AG04450 (cell line): ENCODE data around the gene DYNC2I2. TPM values are rescaled to one million over a fixed set of nuclear protein-coding genes. Genes with fewer than 3 reads are reported as not detected.
A peak's percentile ranks its signal among the peaks of the same experiment; 100 is the strongest.

Experiments
- CTCF ChIA-PET: fragments of 300-600, 350-600 bp; formaldehyde crosslinking; extraction: SDS; loops from one replicate; lab custom pipeline; 2022; ENCODE audit warnings: antibody characterized with exemption, inconsistent platforms; lab: Charles Lee
- POLR2A ChIA-PET: fragments of 350-600 bp; formaldehyde crosslinking; extraction: SDS; loops from one replicate; lab custom pipeline; 2021; ENCODE audit warnings: antibody characterized with exemption, inconsistent platforms; lab: Yijun Ruan, JAX
- DNase-seq: peaks from one replicate; pipeline ENCODE4 v3.0.0-alpha.2; 2011; ENCODE audit warnings: low read depth, low spot score
- H3K27ac ChIP-seq: one replicate; pipeline ENCODE4 v1.5.1; 2012; ENCODE audit warnings: low read depth, low read length, control low read depth
- H3K27me3 ChIP-seq: one replicate; pipeline ENCODE4 v1.6.0; 2012; ENCODE audit warnings: low read length; ENCODE audit not compliant: control insufficient read depth, insufficient read depth
- H3K4me3 ChIP-seq: 2 replicates; pipeline ENCODE4 v1.5.1; 2011; ENCODE audit warnings: mild to moderate bottlenecking, low read depth, low read length, control low read depth
- H3K9me3 ChIP-seq: 2 replicates; pipeline ENCODE4 v1.5.1; 2012; ENCODE audit warnings: low read length; ENCODE audit not compliant: control insufficient read depth, insufficient read depth
- CTCF ChIP-seq: IDR thresholded peaks from 2 replicates; pipeline ENCODE4 v1.5.1; 2011; ENCODE audit warnings: low read depth, low read length, control low read depth, inconsistent platforms
- polyA plus RNA-seq: library from polyadenylated mRNA; depleted of rRNA; stranded (reverse); fragments of >200 nt; gene quantifications from 2 replicates; pipeline ENCODE4 v1.2.3, GENCODE V29; 2011

The DYNC2I2 gene
- polyA plus RNA-seq, 1 experiment, result 10.9 TPM

DNA sequence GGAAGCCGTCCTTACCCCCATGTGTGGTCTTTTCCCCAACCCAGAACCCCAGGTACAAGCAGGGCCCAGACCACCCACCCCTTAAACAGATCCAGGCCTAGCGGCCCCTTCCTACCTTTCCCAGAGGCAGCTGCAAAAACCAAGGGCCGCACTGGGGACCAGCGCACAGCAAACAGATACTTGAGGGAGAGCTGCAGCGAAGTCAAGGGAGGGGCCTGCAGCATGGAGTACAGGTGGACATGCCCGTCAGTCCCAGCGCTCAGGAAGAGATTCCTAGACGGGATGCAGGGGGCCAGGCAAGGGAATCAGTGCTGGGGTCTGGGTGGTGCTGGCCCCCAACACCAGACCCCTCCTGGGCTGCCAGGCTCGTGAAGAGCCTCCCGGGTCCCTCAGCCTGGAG is 22.5 kb downstream of the DYNC2I2 start:
- ChIA-PET CTCF (interaction anchor here (0.6 to 1.1 kb wide), 2 partner anchors 17 to 99 kb away, joined by 3 read pairs; no protein-coding TSS in a partner anchor), POLR2A (no interaction called here)
- no peak for DNase-seq
- Histone ChIP-seq H3K9me3 (no peaks in the 10 kb centered on the region; the same call in 1 of the 2 replicates), H3K27me3 (no peaks in the 10 kb centered on the region), H3K27ac (peak overlapping the region; percentile 31), H3K4me3 (no peak overlapping the region)
- no peak for TF ChIP-seq CTCF

- Histone ChIP-seq H3K27ac (peak overlapping the region; percentile 31), H3K27me3 (no peaks in the 10 kb centered on the region), H3K4me3 (no peak overlapping the region), H3K9me3 (no peaks in the 10 kb centered on the region; the same call in 1 of the 2 replicates)
- no peak for DNase-seq
- ChIA-PET POLR2A (no interaction called here), CTCF (interaction anchor here (0.7 kb wide), 1 partner anchor 56 kb away, joined by 4 read pairs; no protein-coding TSS in a partner anchor)
- TF ChIP-seq CTCF, result no peak
Measured at GRCh38 chr9:128633601-128634000, 23.0 kb downstream of the DYNC2I2 start.

DNA sequence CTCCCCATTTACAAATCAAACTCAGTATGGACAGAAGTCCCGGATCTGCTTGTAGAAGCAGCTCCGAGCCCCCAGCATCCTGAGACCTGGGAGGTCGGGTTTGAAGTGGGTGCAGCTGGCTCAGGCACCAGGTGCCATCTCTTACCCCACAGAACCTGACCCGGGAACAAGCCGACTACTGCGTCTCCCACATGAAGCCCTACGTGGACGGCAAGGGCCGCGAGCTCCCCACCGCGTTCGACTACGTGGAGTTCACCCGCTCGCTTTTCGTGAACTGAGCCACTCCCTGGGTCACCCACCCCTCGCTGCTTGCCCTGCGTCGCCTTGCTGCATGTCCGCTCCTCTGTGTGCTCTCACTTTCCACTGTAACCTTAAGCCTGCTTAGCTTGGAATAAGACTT is 23.6 kb downstream of the DYNC2I2 start:
- DNase-seq, result no peak
- ChIA-PET CTCF (interaction anchor here (0.7 kb wide), 1 partner anchor 56 kb away, joined by 4 read pairs; no protein-coding TSS in a partner anchor), POLR2A (no interaction called here)
- TF ChIP-seq CTCF, result no peak
- Histone ChIP-seq H3K27me3 (no peaks in the 10 kb centered on the region), H3K4me3 (no peak overlapping the region), H3K27ac (no peak overlapping the region), H3K9me3 (no peaks in the 10 kb centered on the region; the same call in 1 of the 2 replicates)

DNA sequence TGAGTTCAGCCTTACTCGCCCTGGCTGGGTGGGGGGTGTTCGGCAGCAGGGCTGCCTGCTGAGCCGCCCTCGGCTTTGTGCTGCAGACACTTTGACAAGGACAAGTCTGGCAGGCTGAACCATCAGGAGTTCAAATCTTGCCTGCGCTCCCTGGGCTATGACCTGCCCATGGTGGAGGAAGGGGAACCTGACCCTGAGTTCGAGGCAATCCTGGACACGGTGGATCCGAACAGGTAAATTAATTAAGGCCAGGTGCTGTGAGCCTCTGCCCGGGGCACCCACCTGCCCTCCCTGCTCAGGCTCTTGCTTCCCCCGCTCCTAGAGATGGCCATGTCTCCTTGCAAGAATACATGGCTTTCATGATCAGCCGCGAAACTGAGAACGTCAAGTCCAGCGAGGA is 24.2 kb downstream of the DYNC2I2 start:
- ChIA-PET POLR2A (no interaction called here), CTCF (no interaction called here)
- Histone ChIP-seq H3K4me3 (no peak overlapping the region), H3K27ac (no peak overlapping the region), H3K9me3 (no peaks in the 10 kb centered on the region; the same call in 1 of the 2 replicates), H3K27me3 (no peaks in the 10 kb centered on the region)
- no peak for DNase-seq
- TF ChIP-seq CTCF, result no peak

GRCh38 chr9:128632066-128632465 is 24.6 kb downstream of the DYNC2I2 start:
- H3K4me3 ChIP-seq, result no peak overlapping the region
- no peak for TF ChIP-seq CTCF
- H3K27me3 ChIP-seq, result no peaks in the 10 kb centered on the region
- CTCF ChIA-PET, result no interaction called here
- H3K27ac ChIP-seq, result no peak overlapping the region
- POLR2A ChIA-PET, result no interaction called here
- DNase-seq, result no peak
- H3K9me3 ChIP-seq, result no peaks in the 10 kb centered on the region; the same call in 1 of the 2 replicates
